Stimulated activated CD8-positive, alpha-beta memory T cell treated with anti-CD3 and anti-CD28 coated beads, Interleukin-7, amount 100 ng/mL, for 48 hours (primary cell): ENCODE results near the gene GRM4.

Experiments
- DNase-seq, 2 donors: peaks; one replicate each; pipeline ENCODE4 v3.0.0-alpha.2; 2020; ENCODE audit warnings: low read depth in 1 of 2; ENCODE audit errors: extremely low read depth in 1 of 2

GRM4 gene

DNA sequence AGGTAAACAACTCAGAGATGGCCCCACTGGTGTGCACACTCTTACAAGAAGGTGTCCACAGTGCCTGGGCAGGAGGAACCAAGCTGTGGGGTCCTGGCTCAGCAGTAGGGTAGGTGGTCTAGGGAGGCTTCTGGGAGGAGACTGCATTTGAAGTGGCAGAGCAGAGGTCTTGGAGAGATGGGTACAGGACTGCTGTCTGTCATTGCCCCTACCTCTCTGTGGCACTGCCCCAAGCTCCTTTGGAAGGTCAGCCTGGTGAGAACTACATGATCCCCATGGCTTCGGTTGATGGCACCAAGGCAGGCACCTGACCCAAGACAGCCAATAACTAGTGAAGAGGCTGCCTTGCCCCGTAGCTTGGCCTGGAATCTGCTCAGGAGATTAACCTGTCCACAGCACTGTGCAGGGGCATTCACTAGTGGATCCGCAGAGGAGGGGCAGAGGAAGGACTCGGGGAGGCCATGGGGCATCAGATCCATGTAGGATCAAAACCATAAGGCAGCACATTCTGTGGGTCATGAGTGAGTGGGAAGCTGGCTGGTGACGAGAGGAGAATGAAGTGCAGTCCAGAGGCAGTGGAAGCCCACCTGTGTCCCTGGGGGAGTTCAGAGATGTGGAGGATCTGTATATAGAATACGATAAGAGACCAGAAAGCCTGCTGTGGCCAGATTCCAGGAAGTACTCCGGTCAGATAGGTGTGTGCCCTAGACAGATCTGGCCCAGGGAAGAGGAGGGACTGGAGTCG lies 162.0 kb downstream of the GRM4 start:
- DNase-seq = no peak

GRCh38 chr6:33983109-33983716 lies 162.7 kb downstream of the GRM4 start:
- no peak for DNase-seq

DNA sequence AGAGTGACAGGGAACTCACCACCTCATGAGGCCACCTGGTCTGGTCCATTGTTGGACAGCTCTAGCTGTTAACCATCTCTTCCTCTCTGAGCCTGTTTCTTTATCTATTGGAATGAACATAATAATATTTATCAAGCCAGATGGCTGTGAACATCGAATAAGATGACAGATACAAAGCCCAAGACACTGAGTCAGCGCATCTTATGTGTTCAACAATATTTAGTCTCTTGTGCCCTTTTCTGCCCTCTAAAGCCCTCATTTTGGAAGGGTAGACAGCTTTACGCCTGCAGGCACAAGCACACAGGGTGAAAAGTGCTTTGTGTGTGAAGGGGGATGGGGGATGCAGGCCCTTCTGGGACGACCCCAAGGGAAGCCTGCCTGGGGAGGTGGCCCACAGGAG lies 164.0 kb downstream of the GRM4 start:
- DNase-seq = no peak

DNA sequence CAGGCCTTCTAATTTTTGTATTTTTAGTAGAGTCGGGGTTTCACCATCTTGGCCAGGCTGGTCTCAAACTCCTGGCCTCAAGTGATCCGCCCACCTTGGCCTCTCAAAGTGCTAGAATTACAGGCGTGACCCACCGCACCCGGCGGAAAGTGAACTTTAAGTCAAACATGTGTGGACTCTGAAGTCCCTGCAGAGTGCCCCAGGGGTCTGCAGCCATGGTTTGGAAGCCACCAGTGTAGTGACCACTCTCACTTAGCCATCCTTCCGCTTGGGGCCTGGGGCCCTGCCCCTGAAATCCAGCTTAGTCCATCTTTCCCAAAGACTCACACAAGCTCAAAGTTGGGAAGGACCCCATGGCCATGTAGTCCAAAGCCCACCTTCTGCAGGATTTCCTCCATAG lies 164.5 kb downstream of the GRM4 start:
- no peak for DNase-seq

DNA sequence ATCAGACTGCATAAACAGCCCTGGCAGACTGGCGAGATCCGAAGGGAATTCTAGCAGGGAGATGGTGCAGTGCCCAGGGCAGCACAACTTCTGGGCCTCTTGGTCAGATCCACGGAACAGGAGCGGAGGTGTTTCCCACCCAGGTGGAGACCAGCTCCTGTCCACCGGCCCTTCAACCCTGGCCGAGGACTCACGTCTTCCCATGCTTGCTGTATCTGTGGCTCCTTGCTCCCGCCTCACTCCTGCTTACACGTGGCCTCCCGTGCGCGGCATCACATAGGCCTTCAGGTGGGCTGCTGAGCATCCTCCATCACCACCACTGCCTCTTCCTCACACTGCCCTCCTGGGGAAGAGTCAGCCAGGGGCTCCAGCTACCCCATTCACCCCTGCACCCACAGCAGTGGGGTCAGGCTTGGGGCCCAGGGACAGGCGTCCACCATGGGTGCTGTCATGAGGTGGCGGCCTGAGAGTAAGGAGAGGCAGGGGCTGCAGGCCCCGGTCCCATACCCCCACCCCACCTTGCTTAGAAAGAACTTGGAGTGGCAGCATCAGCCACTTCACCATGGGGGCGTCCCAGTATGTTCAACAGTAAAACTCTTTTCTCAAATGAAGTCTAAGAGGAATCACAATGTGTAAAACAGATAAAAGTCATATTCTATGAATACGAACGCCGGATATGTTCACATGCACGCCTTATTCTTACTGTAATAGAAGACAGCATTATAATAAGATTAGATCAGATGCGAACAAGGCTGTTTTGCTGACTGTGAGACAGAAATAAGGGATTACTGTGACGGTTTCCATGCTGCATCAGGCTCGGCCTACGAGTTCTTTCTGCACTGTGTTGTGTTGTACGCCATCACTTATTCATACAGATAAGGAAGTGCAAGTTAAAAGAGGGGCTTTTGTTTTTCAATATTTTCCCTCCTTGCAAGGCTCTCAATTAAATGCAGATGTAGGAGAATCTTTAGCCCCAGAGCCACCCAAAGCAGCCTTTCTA lies 165.4 kb downstream of the GRM4 start:
- no peak for DNase-seq

DNA sequence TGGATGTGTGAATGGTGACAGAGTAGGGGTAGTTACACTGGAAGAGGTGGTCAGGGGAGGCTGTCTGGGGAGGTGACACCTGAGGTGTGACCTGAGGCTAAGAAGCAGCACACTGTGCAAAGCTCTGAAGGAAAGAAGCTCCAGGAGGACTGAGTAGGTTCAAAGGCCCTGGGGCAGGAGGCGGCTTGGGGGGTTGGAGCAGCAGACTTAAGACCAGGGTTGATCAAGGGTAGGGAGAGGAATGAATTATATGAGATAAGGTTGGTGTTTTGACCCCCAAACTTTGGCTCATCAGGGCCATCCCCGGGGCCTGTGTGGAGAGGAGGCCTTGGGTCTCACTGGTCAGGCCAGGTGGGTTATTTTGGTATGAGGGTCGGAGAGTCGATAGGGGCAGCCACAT lies 166.1 kb downstream of the GRM4 start:
- no peak for DNase-seq

GRCh38 chr6:33978412-33979150 lies 167.3 kb downstream of the GRM4 start:
- DNase-seq = no peak

DNA sequence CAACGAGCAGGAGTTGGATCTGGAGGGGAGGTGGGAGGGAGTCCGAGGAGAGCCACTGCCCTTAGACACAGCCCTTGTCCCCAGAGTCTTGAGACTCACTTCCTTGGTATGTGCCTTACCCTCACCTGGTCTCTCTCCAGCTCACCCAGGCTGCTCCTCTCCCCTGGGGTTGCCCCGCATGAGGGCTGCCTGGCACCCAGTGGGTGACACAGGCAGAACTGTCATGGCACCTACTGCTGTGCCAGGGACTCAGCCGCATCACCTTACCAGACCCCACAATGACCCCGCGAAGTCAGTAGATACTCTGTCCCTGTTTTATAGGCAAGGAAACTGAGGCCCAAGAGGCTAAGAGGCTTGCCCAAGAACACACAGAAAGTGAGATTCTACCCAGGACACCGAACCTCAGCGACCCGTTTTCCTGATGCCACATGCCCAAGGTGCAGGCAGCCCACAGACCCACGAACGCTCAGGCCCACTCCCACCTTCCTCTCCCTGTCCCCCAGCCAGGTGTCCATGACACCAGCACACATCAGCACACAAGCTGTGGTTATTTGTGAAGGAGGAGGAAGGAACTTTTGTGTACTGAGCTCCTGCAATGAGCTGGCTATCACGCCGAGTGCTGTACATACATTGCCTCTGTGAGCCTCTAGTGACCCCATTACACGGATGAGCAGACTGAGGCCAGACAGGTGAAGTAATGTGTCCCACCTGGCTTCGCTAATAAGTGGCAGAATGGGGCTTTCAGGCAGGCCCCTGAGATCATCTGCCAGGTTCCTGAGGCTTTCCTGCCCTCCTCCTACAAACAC lies 168.1 kb downstream of the GRM4 start:
- no peak for DNase-seq

DNA sequence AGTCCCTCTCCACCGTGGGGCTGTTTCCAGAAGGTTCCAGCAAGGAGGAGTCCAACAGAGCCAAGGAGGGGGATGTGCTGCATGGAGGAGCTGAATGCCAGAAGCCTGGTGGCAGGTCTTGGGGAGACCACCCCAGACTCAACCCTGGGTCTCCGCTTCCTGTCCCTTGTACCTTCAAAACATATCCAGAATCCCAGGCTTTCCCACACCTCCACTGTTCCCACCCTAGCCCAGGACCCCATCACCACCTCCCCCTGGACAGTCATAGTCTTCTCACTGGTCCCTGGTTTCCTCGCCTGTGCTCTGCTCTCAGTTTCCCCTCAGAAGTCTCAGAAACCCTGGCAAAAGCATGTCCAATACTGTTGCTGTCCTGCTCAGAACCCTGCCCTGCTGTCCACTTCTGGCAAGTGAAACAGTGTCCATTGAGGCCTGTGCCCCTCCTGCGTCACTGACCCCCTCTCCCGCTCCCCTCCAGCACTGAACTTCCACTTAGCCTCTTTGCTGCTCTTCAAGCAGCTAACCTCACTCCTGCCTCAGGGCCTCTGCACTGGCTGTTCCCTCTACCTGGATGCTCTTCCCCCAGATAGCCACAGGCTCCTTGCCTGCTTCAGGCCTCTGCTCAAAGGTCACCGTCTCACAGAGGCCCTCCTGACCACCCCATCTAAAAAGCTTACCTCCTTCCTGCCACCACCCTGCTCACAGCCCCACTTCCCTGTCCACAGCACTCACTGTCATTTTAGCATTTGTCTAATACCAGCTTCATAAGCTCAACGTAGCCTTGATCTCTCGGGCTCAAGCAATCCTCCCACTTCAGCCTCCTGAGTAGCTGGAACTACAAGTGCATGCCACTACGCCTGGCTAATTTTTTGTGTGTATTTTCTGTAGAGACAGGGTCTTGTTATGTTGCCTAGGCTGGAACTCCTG lies 169.2 kb downstream of the GRM4 start:
- DNase-seq = no peak

DNA sequence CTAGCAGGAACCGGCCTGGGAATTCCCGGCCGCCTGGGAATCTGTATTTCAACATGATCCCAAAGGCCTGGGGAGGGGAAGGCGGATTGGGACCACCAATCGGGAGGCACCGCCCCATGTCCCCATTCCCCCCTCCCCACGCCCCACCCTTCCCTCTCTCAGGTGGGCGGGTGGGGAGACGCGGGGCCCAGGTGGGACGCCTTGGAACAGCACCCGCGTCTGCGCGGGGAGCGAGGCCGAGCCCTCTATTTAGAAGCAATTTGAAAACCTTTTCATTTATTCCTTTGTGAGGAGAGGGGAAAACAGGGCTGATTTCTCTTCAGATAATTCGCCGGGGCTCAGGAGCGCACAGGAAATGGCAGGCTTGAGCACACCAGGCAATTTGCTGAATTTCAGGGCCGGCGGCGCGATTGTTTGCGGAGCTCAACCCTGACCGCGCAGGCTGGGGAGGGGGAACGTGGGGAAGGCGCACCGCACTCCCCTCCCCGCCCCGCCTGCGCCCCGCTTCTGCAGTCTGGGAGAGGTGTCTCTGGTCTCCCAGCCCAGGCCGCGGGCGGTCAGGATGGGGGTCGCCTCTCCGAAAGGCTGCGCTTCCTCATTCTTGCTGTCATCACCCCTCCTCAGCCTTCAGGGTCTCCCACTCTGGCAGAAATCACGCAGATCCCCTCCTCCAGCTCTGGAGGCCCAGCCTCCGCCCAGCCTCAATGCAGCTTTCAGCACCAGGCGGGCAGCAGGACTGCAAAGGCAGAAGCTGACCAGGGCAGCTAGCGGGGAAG lies 170.0 kb downstream of the GRM4 start:
- DNase-seq = no peak

- DNase-seq = no peak
Observed at GRCh38 chr6:33974471-33974870, 171.4 kb downstream of the GRM4 start.

DNA sequence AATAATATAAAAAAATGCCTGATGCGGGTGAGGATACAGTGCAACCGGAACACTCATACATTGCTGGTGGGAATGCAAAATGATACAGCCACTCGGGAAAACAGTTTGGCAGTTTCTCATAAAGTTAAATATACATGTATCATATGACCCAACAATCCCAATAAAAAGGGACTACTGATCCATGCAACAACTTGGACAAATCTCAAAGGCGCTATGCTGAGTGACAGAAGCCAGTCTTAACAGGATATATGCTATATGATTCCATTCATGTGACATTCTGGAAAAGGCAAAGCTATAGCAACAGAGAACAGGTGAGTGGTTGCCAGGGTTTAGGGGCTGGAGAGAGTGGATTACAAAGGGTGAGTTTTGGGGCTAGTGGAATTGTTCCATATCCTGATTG lies 171.9 kb downstream of the GRM4 start:
- no peak for DNase-seq

DNA sequence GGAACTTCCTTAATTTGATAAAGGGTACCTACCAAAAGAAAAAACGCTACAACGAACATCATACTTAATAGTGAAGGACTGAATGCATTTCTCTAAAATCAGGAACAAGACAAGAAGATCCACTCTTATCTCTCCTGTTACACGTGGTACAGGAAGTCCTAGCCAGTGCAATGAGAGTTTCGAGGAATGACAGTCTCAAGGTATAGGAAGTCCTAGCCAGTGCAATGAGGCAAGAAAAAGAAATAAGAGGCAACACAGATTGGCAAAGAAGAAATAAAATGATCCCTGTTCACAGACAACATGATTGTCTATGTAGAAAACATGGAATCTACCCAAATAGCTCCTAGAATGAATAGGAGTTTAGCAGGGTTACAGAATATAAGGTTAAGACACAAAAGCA lies 174.3 kb downstream of the GRM4 start:
- no peak for DNase-seq
